HCT116 (cell line): ENCODE results near the gene MMP28. TPM values are rescaled to one million over a fixed set of nuclear protein-coding genes. Genes with fewer than 3 reads are reported as not detected.

ENCODE experiments used
- ATAC-seq: fragments of 200-7000 bp; cut with Tn5 transposase; 2 replicates; pipeline ENCODE4 v1.9.1; 2020; ENCODE audit warnings: mild to moderate bottlenecking, moderate library complexity
- BruUV-seq: library from RNA; stranded (reverse); fragments of 400-500 nt; replicated peaks from 2 replicates; lab custom pipeline; 2021; lab: Mats Ljungman, UMichigan
- CTCF ChIA-PET: fragments of 300-600 bp; sonication (Branson Sonifier 250); formaldehyde crosslinking; loops from one replicate; lab custom pipeline; 2021; ENCODE audit warnings: antibody characterized with exemption; lab: Charles Lee
- POLR2A ChIA-PET: fragments of 300-600, 350-600 bp; sonication (Branson Sonifier 250); formaldehyde crosslinking; loops from one replicate; lab custom pipeline; 2021; ENCODE audit warnings: antibody characterized with exemption; lab: Charles Lee
- RAD21 ChIA-PET, 2 experiments: fragments of 300-600 bp; sonication (Branson Sonifier 250); formaldehyde crosslinking; loops; one replicate each; lab custom pipeline; 2023; ENCODE audit warnings: low total read pairs in 2 of 2; ENCODE audit not compliant: uncharacterized antibody in 2 of 2, unreplicated experiment in 2 of 2, low non-redundant PET in 1 of 2; lab: Charles Lee
- DNase-seq: peaks from one replicate; pipeline ENCODE4 v3.0.0-alpha.2; 2010; ENCODE audit warnings: low read depth, low spot score
- H2AFZ ChIP-seq: fragments of 200-600 bp; shearing (Covaris generic), sonication (generic); 2 replicates; pipeline ENCODE4 v1.6.1; 2017; ENCODE audit warnings: low read depth, mixed run types, mixed read lengths, antibody characterized with exemption, low read length; ENCODE audit not compliant: poor library complexity, severe bottlenecking
- H3K27ac ChIP-seq: 2 replicates; pipeline ENCODE4 v1.5.1; 2012; ENCODE audit warnings: low read depth, low read length
- H3K27me3 ChIP-seq: fragments of 200-600 bp; sonication (generic); 2 replicates; pipeline ENCODE4 v1.6.1; 2016; ENCODE audit warnings: mixed run types, low read length, mixed read lengths; ENCODE audit not compliant: insufficient read depth
- H3K36me3 ChIP-seq, 2 experiments: fragments of 200-500 bp in 1 of 2; fragments of 200-600 bp in 1 of 2; sonication (Bioruptor generic) in 1 of 2; sonication (generic) in 1 of 2; 2 replicates each; pipeline versions ENCODE4 v1.5.1 to v1.6.1; 2014 to 2016; ENCODE audit warnings: low read length in 2 of 2, inconsistent platforms in 1 of 2, mixed read lengths in 1 of 2, mixed run types in 1 of 2; ENCODE audit not compliant: insufficient read depth in 2 of 2, control insufficient read depth in 1 of 2
- H3K4me1 ChIP-seq, 2 experiments: fragments of 200-600 bp in 1 of 2; sonication (generic) in 1 of 2; 2 replicates each; pipeline versions ENCODE4 v1.5.1 to v1.6.1; 2012 to 2017; ENCODE audit warnings: low read length in 2 of 2, inconsistent platforms in 1 of 2, mild to moderate bottlenecking in 1 of 2, mixed read lengths in 1 of 2, mixed run types in 1 of 2, moderate library complexity in 1 of 2; ENCODE audit not compliant: insufficient read depth in 2 of 2, control insufficient read depth in 1 of 2
- H3K4me2 ChIP-seq: fragments of 200-600 bp; sonication (generic); 2 replicates; pipeline ENCODE4 v1.6.1; 2017; ENCODE audit warnings: mixed run types, low read length, mixed read lengths
- H3K4me3 ChIP-seq, 2 experiments: fragments of 200-600 bp in 1 of 2; sonication (generic) in 1 of 2; replicated peaks in 1 of 2; 2 replicates each; pipeline ENCODE4 v1.5.1; 2011 to 2016; ENCODE audit warnings: low read length in 2 of 2, control low read depth in 1 of 2, low read depth in 1 of 2, mild to moderate bottlenecking in 1 of 2, mixed read lengths in 1 of 2, mixed run types in 1 of 2
- H3K79me2 ChIP-seq: fragments of 200-600 bp; sonication (generic); 2 replicates; pipeline ENCODE4 v1.6.1; 2017; ENCODE audit warnings: mild to moderate bottlenecking, mixed run types, low read length, moderate library complexity, mixed read lengths; ENCODE audit not compliant: insufficient read depth
- H3K9ac ChIP-seq: fragments of 200-600 bp; sonication (generic); 2 replicates; pipeline ENCODE4 v1.6.1; 2016; ENCODE audit warnings: low read length, mixed read lengths
- H3K9me2 ChIP-seq: fragments of 200-600 bp; sonication (generic), shearing (Covaris generic); 2 replicates; pipeline ENCODE4 v1.6.1; 2017; ENCODE audit warnings: mixed run types, mild to moderate bottlenecking, moderate library complexity; ENCODE audit not compliant: insufficient read depth
- H3K9me3 ChIP-seq, 2 experiments: fragments of 200-500 bp in 1 of 2; fragments of 200-600 bp in 1 of 2; sonication (Bioruptor generic) in 1 of 2; sonication (generic) in 1 of 2; 2 replicates each; pipeline ENCODE4 v1.6.1; 2014 to 2017; ENCODE audit warnings: low read length in 2 of 2, mixed read lengths in 2 of 2, inconsistent platforms in 1 of 2, low read depth in 1 of 2, mild to moderate bottlenecking in 1 of 2, mixed run types in 1 of 2, moderate library complexity in 1 of 2; ENCODE audit not compliant: control insufficient read depth in 1 of 2, insufficient read depth in 1 of 2
- H4K20me1 ChIP-seq: fragments of 200-600 bp; sonication (generic), shearing (Covaris generic); 2 replicates; pipeline ENCODE4 v1.6.1; 2017; ENCODE audit warnings: mixed run types, mild to moderate bottlenecking, moderate library complexity; ENCODE audit not compliant: insufficient read depth
- CEBPB ChIP-seq: IDR thresholded peaks from 2 replicates; pipeline ENCODE4 v1.6.1; 2012; ENCODE audit warnings: low read depth
- EGR1 ChIP-seq: IDR thresholded peaks from 2 replicates; pipeline ENCODE4 v1.6.1; 2012; ENCODE audit warnings: low read depth
- ELF1 ChIP-seq: IDR thresholded peaks from 2 replicates; pipeline ENCODE4 v1.6.1; 2012; ENCODE audit warnings: low read depth, borderline replicate concordance
- EZH2 ChIP-seq: fragments of 200-600 bp; sonication (generic); IDR thresholded peaks from 2 replicates; pipeline ENCODE4 v1.6.1; 2017; ENCODE audit warnings: antibody characterized with exemption, mixed run types
- JUND ChIP-seq: IDR thresholded peaks from 2 replicates; pipeline ENCODE4 v1.6.1; 2012
- POLR2A ChIP-seq: IDR thresholded peaks from 2 replicates; pipeline ENCODE4 v1.7.0; 2011; ENCODE audit warnings: borderline replicate concordance; ENCODE audit not compliant: insufficient read depth, insufficient read length; ENCODE audit errors: extremely low read depth
- POLR2AphosphoS5 ChIP-seq: IDR thresholded peaks from 2 replicates; pipeline ENCODE4 v1.6.1; 2011; ENCODE audit warnings: mild to moderate bottlenecking, low read depth, low read length, moderate library complexity
- SIN3A ChIP-seq: IDR thresholded peaks from 2 replicates; pipeline ENCODE4 v1.6.1; 2012; ENCODE audit warnings: low read depth
- SRF ChIP-seq: IDR thresholded peaks from 2 replicates; pipeline ENCODE4 v1.6.1; 2012; ENCODE audit warnings: low read depth
- YY1 ChIP-seq: IDR thresholded peaks from 2 replicates; pipeline ENCODE4 v1.6.1; 2011; ENCODE audit warnings: low read length, low read depth, moderate library complexity, mild to moderate bottlenecking; ENCODE audit not compliant: insufficient replicate concordance; ENCODE audit errors: extremely low read depth
- ZNF274 ChIP-seq: fragments of 200-500 bp; sonication (Bioruptor generic); IDR thresholded peaks from 2 replicates; pipeline ENCODE4 v1.6.1; 2014; ENCODE audit warnings: mild to moderate bottlenecking, low read depth, low read length, inconsistent platforms
- intact Hi-C: fragments of 100-400 bp; cut with micrococcal nuclease; formaldehyde crosslinking; loops from 2 replicates; pipeline ENCODE4 v1.10.0; 2022
- total RNA-seq: library from RNA; stranded (reverse); gene quantifications from one replicate; pipeline ENCODE4 v1.2.1, GENCODE V29; 2021; ENCODE audit not compliant: unreplicated experiment
- TF ChIP-seq, protein P1 (sequence below): IDR thresholded peaks from 2 replicates; pipeline ENCODE4 v1.6.1; 2012; ENCODE audit warnings: low read depth
- TF ChIP-seq, protein P2 (sequence below): IDR thresholded peaks from 2 replicates; pipeline ENCODE4 v1.6.1; 2011; ENCODE audit warnings: mild to moderate bottlenecking, low read length, moderate library complexity; ENCODE audit not compliant: insufficient replicate concordance; ENCODE audit errors: extremely low read depth
- TF ChIP-seq, protein P3 (sequence below), 3 experiments: fragments of 200-600 bp in 1 of 3; sonication (generic) in 1 of 3; IDR thresholded peaks in 2 of 3; conservative IDR thresholded peaks in 1 of 3; 2 replicates each; pipeline ENCODE4 v1.5.1; 2012 to 2017; ENCODE audit warnings: low read depth in 2 of 3, low read length in 2 of 3, antibody characterized with exemption in 1 of 3, borderline replicate concordance in 1 of 3, control low read depth in 1 of 3, mild to moderate bottlenecking in 1 of 3, mixed read lengths in 1 of 3, mixed run types in 1 of 3, moderate library complexity in 1 of 3; ENCODE audit not compliant: insufficient read depth in 1 of 3

MMP28 gene
- total RNA-seq, 1 experiment from 2014 or later = 2.6 TPM

DNA sequence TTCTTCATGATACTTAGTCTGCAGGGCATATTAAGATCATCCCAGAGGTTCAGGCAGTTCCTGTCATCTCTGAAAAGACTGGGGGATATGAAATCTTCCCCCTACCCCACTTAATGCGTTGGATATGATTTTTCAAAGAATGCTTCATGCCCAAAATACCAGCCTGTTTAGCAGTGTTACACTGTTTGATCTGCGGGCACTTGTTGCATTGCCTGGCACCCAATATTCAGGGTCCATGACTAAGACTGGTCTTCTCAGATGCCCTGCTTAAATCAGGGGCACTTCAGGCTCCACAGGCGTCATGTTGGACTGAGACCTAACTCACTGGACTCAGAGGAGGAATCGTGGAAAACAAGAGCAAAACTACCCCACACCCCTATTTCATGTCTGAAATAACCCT lies 70.4 kb downstream of the MMP28 start:
- ChIA-PET CTCF (no interaction called here), RAD21 (no interaction called here)
- peaks cover 15 to 17% of the 10 kb centered on the region in 2 experiments; a peak in 3 of 4 replicates for H3K36me3 ChIP-seq

DNA sequence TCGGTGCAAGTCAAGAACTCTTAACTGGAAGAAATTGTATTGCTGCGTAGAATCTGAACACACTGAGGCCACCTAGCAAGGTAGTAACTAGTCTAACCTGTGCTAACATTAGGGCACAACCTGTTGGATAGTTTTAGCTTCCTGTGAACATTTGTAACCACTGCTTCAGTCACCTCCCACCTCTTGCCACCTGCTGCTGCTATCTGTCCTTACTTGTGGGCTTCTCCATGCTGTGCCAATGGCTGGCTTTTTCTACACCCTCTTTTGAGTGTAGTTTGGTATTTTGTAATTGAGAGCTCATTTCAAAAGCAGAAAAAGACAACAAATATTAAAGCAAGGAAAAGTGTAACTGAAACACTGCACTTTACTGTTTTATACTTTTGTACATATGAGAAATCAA lies 71.7 kb downstream of the MMP28 start:
- Histone ChIP-seq H3K27ac (no peak overlapping the region), H3K4me1 (peaks cover 0 to 3% of the 10 kb centered on the region in 2 experiments; a peak in 1 of 4 replicates), H3K4me2 (no peak overlapping the region), H3K27me3 (no peaks in the 10 kb centered on the region), H2AFZ (no peak overlapping the region), H3K4me3 (no peak overlapping the region), H3K9ac (no peak overlapping the region), H3K9me3 (no peaks in the 10 kb centered on the region), H3K36me3 (peaks cover 17 to 22% of the 10 kb centered on the region in 2 experiments; a peak in 3 of 4 replicates), H4K20me1 (no peaks in the 10 kb centered on the region), H3K79me2 (no peaks in the 10 kb centered on the region), H3K9me2 (no peaks in the 10 kb centered on the region)
- CTCF ChIA-PET = no interaction called here
- BruUV-seq = no TSS peak
- POLR2A ChIA-PET = no interaction called here
- DNase-seq (no peak), ATAC-seq (no peak)
- RAD21 ChIA-PET = no interaction called here
- intact Hi-C loops = no loop called here
- TF ChIP-seq, protein P1, sequence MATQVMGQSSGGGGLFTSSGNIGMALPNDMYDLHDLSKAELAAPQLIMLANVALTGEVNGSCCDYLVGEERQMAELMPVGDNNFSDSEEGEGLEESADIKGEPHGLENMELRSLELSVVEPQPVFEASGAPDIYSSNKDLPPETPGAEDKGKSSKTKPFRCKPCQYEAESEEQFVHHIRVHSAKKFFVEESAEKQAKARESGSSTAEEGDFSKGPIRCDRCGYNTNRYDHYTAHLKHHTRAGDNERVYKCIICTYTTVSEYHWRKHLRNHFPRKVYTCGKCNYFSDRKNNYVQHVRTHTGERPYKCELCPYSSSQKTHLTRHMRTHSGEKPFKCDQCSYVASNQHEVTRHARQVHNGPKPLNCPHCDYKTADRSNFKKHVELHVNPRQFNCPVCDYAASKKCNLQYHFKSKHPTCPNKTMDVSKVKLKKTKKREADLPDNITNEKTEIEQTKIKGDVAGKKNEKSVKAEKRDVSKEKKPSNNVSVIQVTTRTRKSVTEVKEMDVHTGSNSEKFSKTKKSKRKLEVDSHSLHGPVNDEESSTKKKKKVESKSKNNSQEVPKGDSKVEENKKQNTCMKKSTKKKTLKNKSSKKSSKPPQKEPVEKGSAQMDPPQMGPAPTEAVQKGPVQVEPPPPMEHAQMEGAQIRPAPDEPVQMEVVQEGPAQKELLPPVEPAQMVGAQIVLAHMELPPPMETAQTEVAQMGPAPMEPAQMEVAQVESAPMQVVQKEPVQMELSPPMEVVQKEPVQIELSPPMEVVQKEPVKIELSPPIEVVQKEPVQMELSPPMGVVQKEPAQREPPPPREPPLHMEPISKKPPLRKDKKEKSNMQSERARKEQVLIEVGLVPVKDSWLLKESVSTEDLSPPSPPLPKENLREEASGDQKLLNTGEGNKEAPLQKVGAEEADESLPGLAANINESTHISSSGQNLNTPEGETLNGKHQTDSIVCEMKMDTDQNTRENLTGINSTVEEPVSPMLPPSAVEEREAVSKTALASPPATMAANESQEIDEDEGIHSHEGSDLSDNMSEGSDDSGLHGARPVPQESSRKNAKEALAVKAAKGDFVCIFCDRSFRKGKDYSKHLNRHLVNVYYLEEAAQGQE = no peak
- TF ChIP-seq SRF = no peak
- TF ChIP-seq EGR1 = no peak
- TF ChIP-seq ELF1 = no peak
- TF ChIP-seq ZNF274 = no peak
- TF ChIP-seq JUND = no peak
- no peak for TF ChIP-seq EZH2
- no peak for TF ChIP-seq YY1
- TF ChIP-seq, protein P2, sequence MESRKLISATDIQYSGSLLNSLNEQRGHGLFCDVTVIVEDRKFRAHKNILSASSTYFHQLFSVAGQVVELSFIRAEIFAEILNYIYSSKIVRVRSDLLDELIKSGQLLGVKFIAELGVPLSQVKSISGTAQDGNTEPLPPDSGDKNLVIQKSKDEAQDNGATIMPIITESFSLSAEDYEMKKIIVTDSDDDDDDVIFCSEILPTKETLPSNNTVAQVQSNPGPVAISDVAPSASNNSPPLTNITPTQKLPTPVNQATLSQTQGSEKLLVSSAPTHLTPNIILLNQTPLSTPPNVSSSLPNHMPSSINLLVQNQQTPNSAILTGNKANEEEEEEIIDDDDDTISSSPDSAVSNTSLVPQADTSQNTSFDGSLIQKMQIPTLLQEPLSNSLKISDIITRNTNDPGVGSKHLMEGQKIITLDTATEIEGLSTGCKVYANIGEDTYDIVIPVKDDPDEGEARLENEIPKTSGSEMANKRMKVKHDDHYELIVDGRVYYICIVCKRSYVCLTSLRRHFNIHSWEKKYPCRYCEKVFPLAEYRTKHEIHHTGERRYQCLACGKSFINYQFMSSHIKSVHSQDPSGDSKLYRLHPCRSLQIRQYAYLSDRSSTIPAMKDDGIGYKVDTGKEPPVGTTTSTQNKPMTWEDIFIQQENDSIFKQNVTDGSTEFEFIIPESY = no peak
- TF ChIP-seq, protein P3, sequence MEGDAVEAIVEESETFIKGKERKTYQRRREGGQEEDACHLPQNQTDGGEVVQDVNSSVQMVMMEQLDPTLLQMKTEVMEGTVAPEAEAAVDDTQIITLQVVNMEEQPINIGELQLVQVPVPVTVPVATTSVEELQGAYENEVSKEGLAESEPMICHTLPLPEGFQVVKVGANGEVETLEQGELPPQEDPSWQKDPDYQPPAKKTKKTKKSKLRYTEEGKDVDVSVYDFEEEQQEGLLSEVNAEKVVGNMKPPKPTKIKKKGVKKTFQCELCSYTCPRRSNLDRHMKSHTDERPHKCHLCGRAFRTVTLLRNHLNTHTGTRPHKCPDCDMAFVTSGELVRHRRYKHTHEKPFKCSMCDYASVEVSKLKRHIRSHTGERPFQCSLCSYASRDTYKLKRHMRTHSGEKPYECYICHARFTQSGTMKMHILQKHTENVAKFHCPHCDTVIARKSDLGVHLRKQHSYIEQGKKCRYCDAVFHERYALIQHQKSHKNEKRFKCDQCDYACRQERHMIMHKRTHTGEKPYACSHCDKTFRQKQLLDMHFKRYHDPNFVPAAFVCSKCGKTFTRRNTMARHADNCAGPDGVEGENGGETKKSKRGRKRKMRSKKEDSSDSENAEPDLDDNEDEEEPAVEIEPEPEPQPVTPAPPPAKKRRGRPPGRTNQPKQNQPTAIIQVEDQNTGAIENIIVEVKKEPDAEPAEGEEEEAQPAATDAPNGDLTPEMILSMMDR (IDR thresholded peaks at IDR 0.05 in 2 of 3, conservative IDR thresholded peaks at IDR 0.05 in 1 of 3; ENCODE audit: borderline replicate concordance in 1 of 3, insufficient read depth in 1 of 3, low read depth in 2 of 3, low read length in 2 of 3) = no peak

More for the DNA sequence above, 70.4 kb downstream of the MMP28 start:
- no peak overlapping the region for H2AFZ ChIP-seq
- no peak for DNase-seq
- POLR2A ChIA-PET = no interaction called here
- no peak overlapping the region for H3K4me2 ChIP-seq
- H3K4me3 ChIP-seq = no peak overlapping the region
- no peaks in the 10 kb centered on the region for H3K9me3 ChIP-seq
- TF ChIP-seq EGR1 (no peak), CEBPB (no peak), POLR2A (no peak), POLR2AphosphoS5 (no peak), SRF (no peak), SIN3A (no peak), JUND (no peak)
- no peaks in the 10 kb centered on the region for H3K79me2 ChIP-seq
- no peaks in the 10 kb centered on the region for H3K27me3 ChIP-seq
- intact Hi-C loops = no loop called here
- H3K9ac ChIP-seq = no peak overlapping the region
- H3K9me2 ChIP-seq = no peaks in the 10 kb centered on the region
- no peak for ATAC-seq
- no peaks in the 10 kb centered on the region for H4K20me1 ChIP-seq
- H3K27ac ChIP-seq = no peak overlapping the region
- H3K4me1 ChIP-seq = peaks cover 0 to 3% of the 10 kb centered on the region in 2 experiments; a peak in 1 of 4 replicates
- BruUV-seq = no TSS peak
